Keratinocyte (primary cell): ENCODE data around the gene MBNL3.

Experiments used
- CTCF ChIP-seq, 3 experiments: IDR thresholded peaks in 1 of 3; conservative IDR thresholded peaks in 1 of 3; optimal IDR thresholded peaks in 1 of 3; 2 replicates in 2 of 3; 3 replicates in 1 of 3; pipeline versions ENCODE3 to v1.5.1; 2011; ENCODE audit warnings: low read length in 3 of 3, mild to moderate bottlenecking in 3 of 3, moderate library complexity in 2 of 3, control low read depth in 1 of 3, inconsistent platforms in 1 of 3; ENCODE audit not compliant: insufficient read depth in 2 of 3; ENCODE audit errors: extremely low read depth in 1 of 3
- EZH2 ChIP-seq: IDR thresholded peaks from one replicate; pipeline ENCODE4 v1.6.1; 2012; ENCODE audit warnings: inconsistent platforms, mild to moderate bottlenecking, low read length, moderate library complexity

- TF ChIP-seq CTCF (optimal IDR thresholded peaks at IDR 0.05 in 1 of 3, IDR thresholded peaks at IDR 0.05 in 1 of 3, conservative IDR thresholded peaks at IDR 0.05 in 1 of 3; ENCODE audit: extremely low read depth in 1 of 3, insufficient read depth in 2 of 3, low read length in 3 of 3) (no peak), EZH2 (no peak)
These were observed 961 bp upstream of the MBNL3 start for GRCh38 chrX:132489578-132490419.
